OCI-LY7 (cell line): ENCODE data around the gene HS1BP3. TPM values are rescaled to one million over a fixed set of nuclear protein-coding genes. Genes with fewer than 3 reads are reported as not detected.

ENCODE experiments used
- BruUV-seq: library from RNA; stranded (reverse); fragments of 400-500 nt; replicated peaks from 2 replicates; lab custom pipeline; 2021; lab: Mats Ljungman, UMichigan
- CTCF ChIA-PET: fragments of 300-600 bp; sonication (Branson Sonifier 250); formaldehyde crosslinking; loops from one replicate; lab custom pipeline; 2022; ENCODE audit warnings: antibody characterized with exemption; ENCODE audit not compliant: unreplicated experiment; lab: Charles Lee
- POLR2A ChIA-PET: fragments of 300-600 bp; sonication (Branson Sonifier 250); formaldehyde crosslinking; loops from one replicate; lab custom pipeline; 2022; ENCODE audit warnings: antibody characterized with exemption; lab: Charles Lee
- DNase-seq: peaks from one replicate; pipeline ENCODE4 v3.0.0-alpha.2; 2015; ENCODE audit warnings: low spot score
- H2AFZ ChIP-seq: fragments of 200-600 bp; sonication (generic), shearing (Covaris generic); 2 replicates; pipeline ENCODE4 v1.6.1; 2014; ENCODE audit warnings: mild to moderate bottlenecking, antibody characterized with exemption, low read length, moderate library complexity
- H3K27ac ChIP-seq: fragments of 200-600 bp; sonication (generic); 2 replicates; pipeline ENCODE4 v1.5.1; 2014; ENCODE audit warnings: mixed run types, low read depth, mild to moderate bottlenecking, moderate library complexity, low read length, inconsistent platforms; ENCODE audit not compliant: poor library complexity, severe bottlenecking
- H3K36me3 ChIP-seq: fragments of 200-600 bp; sonication (generic); 2 replicates; pipeline ENCODE4 v1.6.1; 2014; ENCODE audit warnings: mild to moderate bottlenecking, antibody characterized with exemption, low read length, moderate library complexity, mixed read lengths; ENCODE audit not compliant: insufficient read depth
- H3K4me1 ChIP-seq: fragments of 200-600 bp; sonication (generic); 2 replicates; pipeline ENCODE4 v1.5.1; 2014; ENCODE audit warnings: mild to moderate bottlenecking, low read length; ENCODE audit not compliant: insufficient read depth, poor library complexity, severe bottlenecking
- H3K4me2 ChIP-seq: fragments of 200-600 bp; sonication (generic); 2 replicates; pipeline ENCODE4 v1.6.1; 2014; ENCODE audit warnings: mild to moderate bottlenecking, low read length
- H3K4me3 ChIP-seq: fragments of 200-600 bp; sonication (generic); 2 replicates; pipeline ENCODE4 v1.5.1; 2014; ENCODE audit warnings: mild to moderate bottlenecking, low read depth, low read length; ENCODE audit not compliant: poor library complexity, severe bottlenecking
- H3K79me2 ChIP-seq: fragments of 200-600 bp; sonication (generic); 2 replicates; pipeline ENCODE4 v1.6.1; 2016; ENCODE audit warnings: low read depth, mild to moderate bottlenecking, low read length, moderate library complexity, mixed read lengths; ENCODE audit not compliant: insufficient read depth
- H3K9me2 ChIP-seq: fragments of 200-600 bp; sonication (generic); 2 replicates; pipeline ENCODE4 v1.6.1; 2016; ENCODE audit warnings: mild to moderate bottlenecking, low read length, mixed read lengths; ENCODE audit not compliant: insufficient read depth
- H3K9me3 ChIP-seq: fragments of 200-600 bp; sonication (generic); 2 replicates; pipeline ENCODE4 v1.6.1; 2014; ENCODE audit warnings: mild to moderate bottlenecking, mixed run types, low read length, mixed read lengths
- H4K20me1 ChIP-seq: fragments of 200-600 bp; sonication (generic); 2 replicates; pipeline ENCODE4 v1.6.1; 2014; ENCODE audit warnings: mild to moderate bottlenecking, antibody characterized with exemption, low read length, moderate library complexity, mixed read lengths; ENCODE audit not compliant: insufficient read depth
- EZH2phosphoT487 ChIP-seq: fragments of 200-600 bp; sonication (generic); IDR thresholded peaks from 2 replicates; pipeline ENCODE4 v1.6.1; 2018; ENCODE audit warnings: low read depth, borderline replicate concordance, mild to moderate bottlenecking, mixed run types, antibody characterized with exemption, low read length, moderate library complexity, mixed read lengths
- intact Hi-C: fragments of 100-400 bp; cut with micrococcal nuclease; formaldehyde crosslinking; loops from one replicate; pipeline ENCODE4 v1.10.0; 2022; ENCODE audit not compliant: unreplicated experiment
- total RNA-seq, 2 experiments: library from RNA; depleted of rRNA in 1 of 2; stranded (reverse); fragments of >200 nt in 1 of 2; shearing (Covaris generic) in 1 of 2; gene quantifications; 2 replicates each; pipeline ENCODE4 v1.2.3, GENCODE V29; 2014 to 2022
- TF ChIP-seq, protein P1 (sequence below): fragments of 200-600 bp; sonication (generic); conservative IDR thresholded peaks from 2 replicates; pipeline ENCODE4 v1.5.1; 2014; ENCODE audit warnings: mild to moderate bottlenecking, antibody characterized with exemption, low read length, moderate library complexity, mixed read lengths

Gene HS1BP3
- total RNA-seq, 2 experiments from 2014 or later, result 10.6 to 15.2 TPM

DNA sequence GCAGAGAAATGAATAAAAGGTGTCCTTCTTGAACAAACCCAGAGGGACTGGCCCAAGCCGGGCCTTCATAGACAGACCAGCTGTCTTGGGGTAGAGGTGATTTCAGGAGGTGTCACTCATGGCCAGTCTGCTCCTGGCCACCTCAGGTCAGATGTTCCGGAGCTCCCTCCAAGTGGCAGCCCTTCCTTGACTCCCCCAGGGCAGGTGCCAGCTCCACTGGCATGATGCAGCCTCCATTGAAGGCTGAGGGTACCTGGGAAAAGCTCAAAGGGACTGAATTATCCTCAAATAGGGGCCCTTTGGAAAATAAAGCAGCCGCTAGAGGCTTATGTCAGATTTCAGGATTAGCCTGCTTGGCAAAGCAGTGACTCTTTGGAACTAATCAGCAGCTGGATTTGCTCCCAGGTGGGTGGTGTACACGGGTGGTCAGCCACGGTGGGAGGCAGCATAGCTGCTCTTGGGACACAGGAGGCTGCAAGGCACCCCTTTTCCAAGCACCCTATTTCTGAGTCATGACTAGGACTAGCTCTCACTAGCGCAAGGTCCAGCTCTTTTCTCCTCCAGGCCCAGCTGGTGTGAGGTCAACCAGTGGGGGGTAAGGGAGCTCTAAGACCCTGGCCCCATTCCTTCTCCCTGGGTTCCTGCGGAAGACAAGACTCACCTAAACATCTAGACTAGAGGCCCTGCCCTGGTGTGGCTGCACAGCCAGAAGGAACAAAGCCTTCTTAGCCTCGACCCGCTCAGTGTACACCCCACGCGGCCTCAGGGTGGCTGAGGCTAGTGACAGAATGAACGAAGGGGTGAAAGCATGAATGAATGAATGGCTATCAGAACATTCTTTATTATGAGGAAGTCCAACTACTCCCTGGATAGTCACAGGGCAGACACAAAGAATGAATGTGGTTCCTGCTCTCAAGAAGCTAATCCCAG lies 29.3 kb downstream of the HS1BP3 start:
- Histone ChIP-seq H4K20me1 (no peaks in the 10 kb centered on the region), H3K9me2 (no peaks in the 10 kb centered on the region), H3K9me3 (no peaks in the 10 kb centered on the region), H3K4me3 (no peak overlapping the region), H3K79me2 (no peaks in the 10 kb centered on the region), H3K4me2 (no peak overlapping the region), H3K4me1 (no peaks in the 10 kb centered on the region), H3K27ac (no peak overlapping the region), H2AFZ (no peak overlapping the region), H3K36me3 (no peaks in the 10 kb centered on the region)
- ChIA-PET POLR2A (interaction anchor here (0.7 kb wide), 1 partner anchor 26 kb away, joined by 3 read pairs; no protein-coding TSS in a partner anchor), CTCF (interaction anchor here (0.7 kb wide), 2 partner anchors 25 to 36 kb away, joined by 3 read pairs; no protein-coding TSS in a partner anchor)
- DNase-seq, result no peak
- TF ChIP-seq, protein P1, sequence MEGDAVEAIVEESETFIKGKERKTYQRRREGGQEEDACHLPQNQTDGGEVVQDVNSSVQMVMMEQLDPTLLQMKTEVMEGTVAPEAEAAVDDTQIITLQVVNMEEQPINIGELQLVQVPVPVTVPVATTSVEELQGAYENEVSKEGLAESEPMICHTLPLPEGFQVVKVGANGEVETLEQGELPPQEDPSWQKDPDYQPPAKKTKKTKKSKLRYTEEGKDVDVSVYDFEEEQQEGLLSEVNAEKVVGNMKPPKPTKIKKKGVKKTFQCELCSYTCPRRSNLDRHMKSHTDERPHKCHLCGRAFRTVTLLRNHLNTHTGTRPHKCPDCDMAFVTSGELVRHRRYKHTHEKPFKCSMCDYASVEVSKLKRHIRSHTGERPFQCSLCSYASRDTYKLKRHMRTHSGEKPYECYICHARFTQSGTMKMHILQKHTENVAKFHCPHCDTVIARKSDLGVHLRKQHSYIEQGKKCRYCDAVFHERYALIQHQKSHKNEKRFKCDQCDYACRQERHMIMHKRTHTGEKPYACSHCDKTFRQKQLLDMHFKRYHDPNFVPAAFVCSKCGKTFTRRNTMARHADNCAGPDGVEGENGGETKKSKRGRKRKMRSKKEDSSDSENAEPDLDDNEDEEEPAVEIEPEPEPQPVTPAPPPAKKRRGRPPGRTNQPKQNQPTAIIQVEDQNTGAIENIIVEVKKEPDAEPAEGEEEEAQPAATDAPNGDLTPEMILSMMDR, result no peak
- no peak for TF ChIP-seq EZH2phosphoT487
- intact Hi-C loops, result no loop called here
- no TSS peak for BruUV-seq

DNA sequence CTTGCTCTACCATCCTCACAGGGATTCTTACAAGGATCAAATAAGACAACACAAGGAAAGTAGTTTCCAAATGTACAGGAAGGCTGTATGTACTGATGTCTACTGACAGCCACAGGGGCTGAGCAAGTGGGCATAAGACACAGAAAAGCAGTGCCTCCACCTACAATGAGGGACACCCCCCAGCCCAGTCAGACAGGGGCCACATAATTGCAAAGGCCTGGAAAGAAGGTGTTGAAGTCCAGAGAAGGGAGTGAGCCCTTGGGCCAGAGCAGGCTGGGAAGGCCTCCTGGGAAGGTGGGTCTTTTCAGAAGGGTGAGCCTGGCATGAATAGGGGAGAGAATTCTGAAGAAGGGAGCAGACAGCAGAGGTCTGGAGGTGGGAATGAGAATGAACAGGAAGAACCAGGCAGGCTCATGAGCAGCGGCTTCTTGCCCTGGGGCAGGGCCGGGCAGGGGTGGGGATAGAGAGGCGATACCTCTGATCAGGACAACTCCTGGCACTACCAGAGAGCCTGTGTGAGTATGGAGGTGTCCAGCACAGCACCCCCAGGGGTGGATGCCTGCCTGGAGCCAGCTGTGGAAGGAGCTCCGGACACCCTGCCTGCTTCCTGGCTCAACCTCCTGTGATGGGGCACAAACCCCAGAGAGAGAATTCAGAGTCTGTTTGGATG lies 30.1 kb downstream of the HS1BP3 start:
- no peak overlapping the region for H3K4me2 ChIP-seq
- no peaks in the 10 kb centered on the region for H4K20me1 ChIP-seq
- no TSS peak for BruUV-seq

More for the DNA sequence above, 30.1 kb downstream of the HS1BP3 start:
- H3K36me3 ChIP-seq, result no peaks in the 10 kb centered on the region
- no peak overlapping the region for H3K27ac ChIP-seq
- intact Hi-C loops, result no loop called here
- ChIA-PET POLR2A (interaction anchor here (0.7 kb wide), 1 partner anchor 25 kb away, joined by 3 read pairs; no protein-coding TSS in a partner anchor), CTCF (no interaction called here)
- no peak overlapping the region for H3K4me3 ChIP-seq
- no peak for TF ChIP-seq EZH2phosphoT487
- TF ChIP-seq, protein P1, result no peak
- no peaks in the 10 kb centered on the region for H3K79me2 ChIP-seq
- no peaks in the 10 kb centered on the region for H3K4me1 ChIP-seq
- H3K9me2 ChIP-seq, result no peaks in the 10 kb centered on the region
- no peak overlapping the region for H2AFZ ChIP-seq
- no peak for DNase-seq
- no peaks in the 10 kb centered on the region for H3K9me3 ChIP-seq
